Measurements from ENCODE around the gene AMPH. TPM values are rescaled to one million over a fixed set of nuclear protein-coding genes. Genes with fewer than 3 reads are reported as not detected.
"Not testable (repeated sequence)": the region's sequence is repeated elsewhere in the genome, so short reads cannot be mapped to it uniquely, and the experiment has no call there.

AMPH gene
- total RNA-seq, 1 experiment from 2014 or later, result not detected

- Histone ChIP-seq H3K4me2 (no peak overlapping the region), H3K36me3 (ENCODE audit: low read depth) (no peaks in the 10 kb centered on the region), H3K9me3 (ENCODE audit: insufficient read depth, low read depth) (no peaks in the 10 kb centered on the region), H4K20me1 (ENCODE audit: insufficient read depth) (no peaks in the 10 kb centered on the region), H3K27ac (no peak overlapping the region), H3K4me3 (no peak overlapping the region), H3K79me2 (ENCODE audit: low read depth) (no peaks in the 10 kb centered on the region), H3K27me3 (ENCODE audit: insufficient read depth, low read depth) (no peaks in the 10 kb centered on the region), H3K4me1 (replicated peaks; ENCODE audit: insufficient read depth) (no peaks in the 10 kb centered on the region), H3F3A (ENCODE audit: insufficient read depth, low read depth) (no peaks in the 10 kb centered on the region), H3K9me2 (ENCODE audit: insufficient read depth) (no peaks in the 10 kb centered on the region), H2AFZ (no peak overlapping the region)
- TF ChIP-seq CTCF (conservative IDR thresholded peaks at IDR 0.05) (no peak), EZH2 (IDR thresholded peaks at IDR 0.05; ENCODE audit: low read depth) (no peak)
- POLR2A ChIA-PET (ENCODE audit: unreplicated experiment), result no interaction called here
- no peak for DNase-seq
- CTCF ChIA-PET, result no interaction called here
- no TSS peak for BruUV-seq (replicated peaks)
- intact Hi-C loops (cut with micrococcal nuclease; ENCODE audit: unreplicated experiment), result no loop called here
Observed at GRCh38 chr7:38351601-38352000, 279.6 kb downstream of the AMPH start.

- H3F3A ChIP-seq (ENCODE audit: insufficient read depth, low read depth); H3K36me3 ChIP-seq (ENCODE audit: low read depth); H3K4me2 ChIP-seq; intact Hi-C loops (cut with micrococcal nuclease; ENCODE audit: unreplicated experiment); H3K9me2 ChIP-seq (ENCODE audit: insufficient read depth); H3K4me3 ChIP-seq; H3K9me3 ChIP-seq (ENCODE audit: insufficient read depth, low read depth); H3K27me3 ChIP-seq (ENCODE audit: insufficient read depth, low read depth); H2AFZ ChIP-seq; H3K79me2 ChIP-seq (ENCODE audit: low read depth); H3K27ac ChIP-seq; BruUV-seq (replicated peaks); H3K4me1 ChIP-seq (replicated peaks; ENCODE audit: insufficient read depth); POLR2A ChIA-PET (ENCODE audit: unreplicated experiment); CTCF ChIA-PET; H4K20me1 ChIP-seq (ENCODE audit: insufficient read depth); DNase-seq: not testable (repeated sequence)
Observed at GRCh38 chr7:38350777-38351176, 280.4 kb downstream of the AMPH start.

GRCh38 chr7:38349869-38350583 lies 281.1 kb downstream of the AMPH start:
- H3K4me1 ChIP-seq (replicated peaks; ENCODE audit: insufficient read depth); H3K4me2 ChIP-seq; H3K4me3 ChIP-seq; H2AFZ ChIP-seq; H3K27me3 ChIP-seq (ENCODE audit: insufficient read depth, low read depth); POLR2A ChIA-PET (ENCODE audit: unreplicated experiment); H3K27ac ChIP-seq; DNase-seq; H3K79me2 ChIP-seq (ENCODE audit: low read depth); H3K9me2 ChIP-seq (ENCODE audit: insufficient read depth); H4K20me1 ChIP-seq (ENCODE audit: insufficient read depth); H3K36me3 ChIP-seq (ENCODE audit: low read depth); H3F3A ChIP-seq (ENCODE audit: insufficient read depth, low read depth); BruUV-seq (replicated peaks); H3K9me3 ChIP-seq (ENCODE audit: insufficient read depth, low read depth); intact Hi-C loops (cut with micrococcal nuclease; ENCODE audit: unreplicated experiment); CTCF ChIA-PET: not testable (repeated sequence)

GRCh38 chr7:38349126-38349795 lies 281.9 kb downstream of the AMPH start:
- BruUV-seq (replicated peaks); H3K9me3 ChIP-seq (ENCODE audit: insufficient read depth, low read depth); H3K79me2 ChIP-seq (ENCODE audit: low read depth); H3K4me1 ChIP-seq (replicated peaks; ENCODE audit: insufficient read depth); H3F3A ChIP-seq (ENCODE audit: insufficient read depth, low read depth); intact Hi-C loops (cut with micrococcal nuclease; ENCODE audit: unreplicated experiment); H3K27ac ChIP-seq; H2AFZ ChIP-seq; CTCF ChIA-PET; H3K4me3 ChIP-seq; H4K20me1 ChIP-seq (ENCODE audit: insufficient read depth); POLR2A ChIA-PET (ENCODE audit: unreplicated experiment); DNase-seq; H3K27me3 ChIP-seq (ENCODE audit: insufficient read depth, low read depth); H3K36me3 ChIP-seq (ENCODE audit: low read depth); H3K9me2 ChIP-seq (ENCODE audit: insufficient read depth); H3K4me2 ChIP-seq: not testable (repeated sequence)
